Skin epidermis (tissue), 12 donors: Measurements from ENCODE around the gene SNX3.

Experiments
- H3K27ac ChIP-seq, 21 experiments: fragments of 200-600 bp; sonication (generic) in 11 of 21; one replicate each; pipeline ENCODE4 v1.5.0; 2020; ENCODE audit warnings: mild to moderate bottlenecking in 3 of 21, inconsistent platforms in 2 of 21, moderate library complexity in 2 of 21
- H3K4me3 ChIP-seq, 7 experiments: fragments of 200-600 bp; sonication (generic) in 2 of 7; one replicate each; pipeline ENCODE4 v1.5.0; 2020; ENCODE audit warnings: inconsistent platforms in 2 of 7, mild to moderate bottlenecking in 2 of 7, moderate library complexity in 1 of 7

SNX3 gene

GRCh38 chr6:108174371-108175175, 86.3 kb downstream of the SNX3 start:
- no peak overlapping the region for H3K27ac ChIP-seq
- no peak overlapping the region for H3K4me3 ChIP-seq

GRCh38 chr6:108171918-108172516, 88.8 kb downstream of the SNX3 start:
- Histone ChIP-seq H3K27ac (no peak overlapping the region), H3K4me3 (no peak overlapping the region)

GRCh38 chr6:108171291-108171917, 89.4 kb downstream of the SNX3 start:
- Histone ChIP-seq H3K27ac (no peak overlapping the region), H3K4me3 (no peak overlapping the region)

GRCh38 chr6:108170332-108171290, 90.2 kb downstream of the SNX3 start:
- no peak overlapping the region for H3K4me3 ChIP-seq

GRCh38 chr6:108169464-108170331, 91.1 kb downstream of the SNX3 start:
- H3K27ac ChIP-seq, result no peak overlapping the region
- H3K4me3 ChIP-seq, result peak overlapping the region in 1 of 7 experiments; percentile 13

More at GRCh38 chr6:108170332-108171290, 90.2 kb downstream of the SNX3 start:
- H3K27ac ChIP-seq, result no peak overlapping the region

DNA sequence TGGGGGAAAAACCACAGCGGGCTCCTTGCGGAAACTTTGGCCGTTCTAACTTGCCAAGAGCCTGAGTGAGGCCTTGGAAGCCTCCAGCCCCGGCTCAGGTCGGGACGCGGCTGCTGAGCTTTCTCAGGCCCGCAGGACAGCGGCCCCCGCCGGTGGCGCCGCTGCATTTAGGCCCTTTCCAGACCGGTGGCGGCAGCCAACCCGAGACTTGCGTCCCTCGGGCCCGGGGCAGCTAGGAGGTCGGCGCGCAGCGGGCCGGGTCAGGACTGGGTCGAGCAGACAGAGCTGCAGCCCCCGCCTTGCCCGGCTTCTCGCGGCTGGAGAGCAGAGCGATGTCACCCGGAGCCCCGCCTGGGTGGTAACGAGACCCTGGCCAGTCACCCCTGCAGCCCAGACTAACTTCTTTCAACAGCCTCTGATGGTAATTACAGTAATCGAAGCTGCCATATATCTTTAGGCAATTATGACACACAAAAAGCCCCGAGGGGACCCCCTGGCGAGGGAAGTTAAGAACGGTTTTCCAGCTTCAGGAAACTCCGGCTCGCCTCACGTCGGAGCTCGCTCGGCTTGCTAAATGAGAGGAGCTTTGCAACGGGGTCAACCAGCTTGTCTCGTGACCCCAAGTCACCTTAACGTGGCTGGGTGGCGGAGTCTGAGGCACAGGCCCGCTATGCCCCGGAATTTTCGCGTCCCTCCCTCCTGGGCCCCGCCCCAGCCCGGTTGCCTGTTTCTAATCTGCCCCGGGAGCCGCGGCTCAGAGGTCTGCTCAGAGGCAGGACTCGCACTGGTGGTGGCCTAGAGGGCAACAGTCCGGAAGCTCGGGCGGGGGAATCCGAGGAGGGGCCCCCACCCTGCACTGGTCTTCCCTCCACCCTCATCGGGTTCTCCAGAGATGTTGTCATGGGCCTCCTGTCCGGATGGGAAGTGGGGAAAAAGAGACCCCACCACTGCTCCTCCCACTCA, 92.1 kb downstream of the SNX3 start:
- no peak overlapping the region for H3K27ac ChIP-seq
- H3K4me3 ChIP-seq, result peak overlapping the region in 2 of 7 experiments; percentile 14 to 19

DNA sequence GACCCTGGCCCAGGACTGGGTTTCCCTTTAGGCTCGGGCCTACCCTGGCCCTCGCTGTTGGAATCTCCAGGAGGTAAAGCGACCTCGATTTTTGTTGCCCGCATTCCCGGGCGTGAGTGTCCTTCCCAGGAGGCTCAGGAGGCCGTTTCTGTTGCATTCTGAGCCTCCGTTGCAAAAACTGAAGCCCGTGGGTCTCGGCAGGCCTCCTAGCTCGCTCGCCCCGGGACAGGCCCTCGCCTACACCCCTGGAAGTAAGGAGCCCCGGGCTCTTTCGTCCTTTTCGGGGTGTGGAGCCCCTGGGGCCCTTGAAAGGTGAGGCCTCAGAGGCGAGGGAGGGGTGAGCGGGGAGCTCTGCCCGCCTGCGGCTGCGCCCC, 92.8 kb downstream of the SNX3 start:
- no peak overlapping the region for H3K27ac ChIP-seq
- H3K4me3 ChIP-seq, result peak overlapping the region in 2 of 7 experiments; percentile 14 to 19

GRCh38 chr6:108167449-108168089, 93.3 kb downstream of the SNX3 start:
- peak overlapping the region in 1 of 7 experiments; percentile 39 for H3K4me3 ChIP-seq
- no peak overlapping the region for H3K27ac ChIP-seq

GRCh38 chr6:108166664-108167448, 94.0 kb downstream of the SNX3 start:
- peak overlapping the region in 1 of 7 experiments; percentile 39 for H3K4me3 ChIP-seq

GRCh38 chr6:108165714-108166663, 94.9 kb downstream of the SNX3 start, which contains the start of gene NR2E1:
NR2E1 (plus strand) TSS chr6:108166022; CDS start chr6:108166766, 744 bp downstream.
- Histone ChIP-seq H3K4me3 (peak within 1 kb of the TSS in 3 of 7 experiments; percentile 8 to 39 (median 24)), H3K27ac (no peak within 1 kb of the TSS)

More at GRCh38 chr6:108166664-108167448, 94.0 kb downstream of the SNX3 start:
- no peak overlapping the region for H3K27ac ChIP-seq

- peak overlapping the region in 2 of 7 experiments; percentile 8 to 39 for H3K4me3 ChIP-seq
- no peak overlapping the region for H3K27ac ChIP-seq
Measured at GRCh38 chr6:108164815-108165706, 95.8 kb downstream of the SNX3 start.

- Histone ChIP-seq H3K27ac (no peak overlapping the region), H3K4me3 (no peak overlapping the region)
Measured at GRCh38 chr6:108164543-108164814, 96.4 kb downstream of the SNX3 start.

DNA sequence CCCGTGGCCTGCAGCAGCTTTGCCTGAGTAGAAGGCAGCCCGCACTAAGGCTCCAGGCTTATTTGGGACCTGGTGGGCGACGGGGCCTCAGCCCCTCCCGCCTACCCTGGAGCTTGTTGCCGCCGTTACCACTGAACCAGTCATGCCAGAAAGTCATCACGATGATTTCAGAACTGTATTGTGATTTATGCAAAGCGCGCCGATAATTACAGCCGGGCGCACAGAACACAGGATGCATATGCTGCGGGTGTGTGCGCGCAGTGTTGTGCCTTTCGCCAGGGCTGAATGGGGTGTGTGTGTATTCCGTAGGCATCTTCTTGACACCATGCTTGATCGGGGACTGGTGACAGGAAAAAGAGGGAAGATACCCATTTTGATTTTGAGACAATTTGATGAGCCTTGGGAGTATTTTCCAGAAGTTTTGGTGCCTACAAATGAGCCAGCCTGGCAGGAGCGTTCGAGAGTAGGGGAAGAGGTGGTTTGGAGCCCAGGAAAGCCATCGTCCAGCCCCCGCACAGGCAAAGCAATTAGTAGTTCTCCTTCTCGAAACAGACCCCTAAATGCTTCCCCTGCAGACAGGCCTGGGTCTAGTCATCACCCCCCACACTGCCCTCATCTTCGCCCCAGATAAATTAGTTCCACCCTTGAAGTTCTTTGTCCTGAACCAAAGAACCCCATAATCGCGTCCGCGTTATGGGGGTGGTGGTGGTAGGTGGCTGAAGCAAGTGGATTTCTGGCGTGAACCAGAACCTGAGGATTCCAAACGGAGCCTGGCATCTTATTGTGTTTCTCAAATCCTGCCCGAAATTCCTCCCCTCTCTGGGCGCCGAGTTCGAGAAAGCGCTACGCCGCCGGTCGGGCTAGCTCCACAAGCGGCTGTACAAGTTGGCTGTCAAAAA, 96.9 kb downstream of the SNX3 start:
- Histone ChIP-seq H3K27ac (no peak overlapping the region), H3K4me3 (no peak overlapping the region)
